Breast epithelium (tissue), 4 donors: Measurements from ENCODE around the gene SHISA5. TPM values are rescaled to one million over a fixed set of nuclear protein-coding genes. Genes with fewer than 3 reads are reported as not detected.

Experiments
- DNase-seq, 2 donors: peaks; one replicate each; pipeline ENCODE4 v3.0.0-alpha.2; 2019; ENCODE audit warnings: low spot score in 2 of 2
- H3K27ac ChIP-seq, 2 donors: fragments of 200-600 bp; sonication (generic) in 1 of 2; one replicate each; pipeline ENCODE4 v1.5.1; 2016 to 2019; ENCODE audit warnings: mild to moderate bottlenecking in 1 of 2
- H3K27me3 ChIP-seq, 2 donors: fragments of 200-600 bp; sonication (generic) in 1 of 2; one replicate each; pipeline versions ENCODE4 v1.5.1 to v1.6.0; 2017 to 2019; ENCODE audit warnings: control low read depth in 1 of 2, mild to moderate bottlenecking in 1 of 2
- H3K36me3 ChIP-seq: fragments of 200-600 bp; one replicate; pipeline ENCODE4 v1.5.1; 2019
- H3K4me1 ChIP-seq, 2 donors: fragments of 200-600 bp; sonication (generic); one replicate each; pipeline ENCODE4 v1.5.1; 2016 to 2019; ENCODE audit warnings: control low read depth in 1 of 2
- H3K4me3 ChIP-seq, 3 donors: fragments of 200-600 bp; sonication (generic); 1 replicate in 2 of 3; 2 replicates in 1 of 3; pipeline ENCODE4 v1.5.1; 2016 to 2019; ENCODE audit warnings: mild to moderate bottlenecking in 3 of 3, moderate library complexity in 2 of 3
- H3K9me3 ChIP-seq, 2 donors: fragments of 200-600 bp; sonication (generic) in 1 of 2; one replicate each; pipeline ENCODE4 v1.5.1; 2016 to 2019; ENCODE audit warnings: control low read depth in 1 of 2
- POLR2A ChIP-seq: fragments of 450-650 bp; IDR thresholded peaks from one replicate; pipeline ENCODE4 v1.6.1; 2016; ENCODE audit warnings: antibody characterized with exemption, mild to moderate bottlenecking, moderate library complexity
- POLR2AphosphoS5 ChIP-seq, 3 donors: sonication (generic); formaldehyde crosslinking; IDR thresholded peaks; one replicate each; pipeline ENCODE4 v1.6.1; 2017; ENCODE audit warnings: antibody characterized with exemption in 3 of 3
- intact Hi-C: fragments of 100-400 bp; cut with DNase I; formaldehyde crosslinking; loops from one replicate; pipeline ENCODE4 v1.15.1; 2023; ENCODE audit warnings: low total_unique reads
- total RNA-seq, 3 donors: library from RNA; depleted of rRNA; stranded (reverse); fragments of >200 nt; gene quantifications; one replicate each; pipeline ENCODE4 v1.1.0, GENCODE V29; 2016
- TF ChIP-seq, protein P1 (sequence below), 3 donors: fragments of 450-650 bp; IDR thresholded peaks; one replicate each; pipeline ENCODE4 v1.5.1; 2016 to 2017; ENCODE audit warnings: antibody characterized with exemption in 3 of 3, mild to moderate bottlenecking in 3 of 3, moderate library complexity in 3 of 3

SHISA5 gene
- total RNA-seq, 3 donors from 2014 or later: 65.6 to 90.1 (median 77.0) TPM

DNA sequence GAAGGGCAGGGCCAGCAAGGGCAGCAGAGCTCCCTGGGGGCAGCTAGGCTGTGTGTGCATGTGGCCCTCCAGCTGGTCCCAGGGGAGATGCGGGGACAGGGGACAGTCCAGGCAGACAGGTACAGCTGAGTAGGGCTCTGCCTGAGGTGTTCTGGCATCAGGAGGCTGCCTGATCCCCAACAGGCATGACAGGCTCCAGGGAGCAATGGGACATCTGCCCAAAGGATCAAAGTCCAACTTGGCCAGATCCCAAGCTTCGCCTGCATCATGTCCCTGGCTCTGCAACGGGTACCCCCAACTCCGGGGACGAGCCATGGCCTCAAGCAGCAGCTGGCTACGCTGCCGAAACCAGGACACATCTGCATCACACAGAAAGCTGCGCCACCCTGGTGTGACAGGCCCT is 35.6 kb downstream of the SHISA5 start:
- Histone ChIP-seq H3K27me3 (no peaks in the 10 kb centered on the region), H3K4me3 (no peak overlapping the region), H3K27ac (peak overlapping the region; percentile 99 to 100), H3K36me3 (no peaks in the 10 kb centered on the region), H3K4me1 (peaks cover 19 to 31% of the 10 kb centered on the region in 2 donors), H3K9me3 (no peaks in the 10 kb centered on the region)
- TF ChIP-seq, protein P1, sequence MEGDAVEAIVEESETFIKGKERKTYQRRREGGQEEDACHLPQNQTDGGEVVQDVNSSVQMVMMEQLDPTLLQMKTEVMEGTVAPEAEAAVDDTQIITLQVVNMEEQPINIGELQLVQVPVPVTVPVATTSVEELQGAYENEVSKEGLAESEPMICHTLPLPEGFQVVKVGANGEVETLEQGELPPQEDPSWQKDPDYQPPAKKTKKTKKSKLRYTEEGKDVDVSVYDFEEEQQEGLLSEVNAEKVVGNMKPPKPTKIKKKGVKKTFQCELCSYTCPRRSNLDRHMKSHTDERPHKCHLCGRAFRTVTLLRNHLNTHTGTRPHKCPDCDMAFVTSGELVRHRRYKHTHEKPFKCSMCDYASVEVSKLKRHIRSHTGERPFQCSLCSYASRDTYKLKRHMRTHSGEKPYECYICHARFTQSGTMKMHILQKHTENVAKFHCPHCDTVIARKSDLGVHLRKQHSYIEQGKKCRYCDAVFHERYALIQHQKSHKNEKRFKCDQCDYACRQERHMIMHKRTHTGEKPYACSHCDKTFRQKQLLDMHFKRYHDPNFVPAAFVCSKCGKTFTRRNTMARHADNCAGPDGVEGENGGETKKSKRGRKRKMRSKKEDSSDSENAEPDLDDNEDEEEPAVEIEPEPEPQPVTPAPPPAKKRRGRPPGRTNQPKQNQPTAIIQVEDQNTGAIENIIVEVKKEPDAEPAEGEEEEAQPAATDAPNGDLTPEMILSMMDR (IDR thresholded peaks at IDR 0.05): no peak
- TF ChIP-seq POLR2A (no peak), POLR2AphosphoS5 (IDR thresholded peaks at IDR 0.05) (no peak)
- no peak for DNase-seq
- intact Hi-C loops: no loop called here

GRCh38 chr3:48467473-48468267 is 36.3 kb downstream of the SHISA5 start:
- no peak for DNase-seq
- Histone ChIP-seq H3K9me3 (no peaks in the 10 kb centered on the region), H3K27me3 (no peaks in the 10 kb centered on the region), H3K27ac (peak overlapping the region; percentile 99 to 100), H3K4me3 (peak overlapping the region; percentile 56 to 72 (median 58)), H3K36me3 (no peaks in the 10 kb centered on the region), H3K4me1 (peaks cover 19 to 31% of the 10 kb centered on the region in 2 donors)
- TF ChIP-seq POLR2AphosphoS5 (IDR thresholded peaks at IDR 0.05): no peak
- TF ChIP-seq, protein P1 (IDR thresholded peaks at IDR 0.05): no peak
- TF ChIP-seq POLR2A: no peak
- intact Hi-C loops: no loop called here

DNA sequence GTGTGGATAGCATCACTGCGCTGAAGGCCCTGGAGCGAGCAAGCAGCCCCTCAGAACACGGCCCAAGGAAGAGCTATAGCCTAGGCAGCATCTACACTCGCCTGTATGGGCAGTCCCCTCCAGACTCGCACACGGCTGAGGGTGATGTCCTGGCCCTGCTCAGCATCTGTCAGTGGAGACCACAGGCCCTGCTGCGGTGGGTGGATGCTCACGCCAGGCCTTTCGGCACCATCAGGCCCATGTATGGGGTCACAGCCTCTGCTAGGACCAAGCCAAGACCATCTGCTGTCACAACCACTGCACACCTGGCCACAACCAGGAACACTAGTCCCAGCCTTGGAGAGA is 36.9 kb downstream of the SHISA5 start:
- TF ChIP-seq POLR2AphosphoS5 (IDR thresholded peaks at IDR 0.05): no peak
- TF ChIP-seq, protein P1 (IDR thresholded peaks at IDR 0.05): no peak
- no peak for TF ChIP-seq POLR2A
- intact Hi-C loops: no loop called here
- Histone ChIP-seq H3K27me3 (no peaks in the 10 kb centered on the region), H3K4me3 (peak overlapping the region; percentile 56 to 72 (median 58)), H3K36me3 (no peaks in the 10 kb centered on the region), H3K4me1 (peaks cover 19 to 31% of the 10 kb centered on the region in 2 donors), H3K27ac (peak overlapping the region; percentile 99 to 100), H3K9me3 (no peaks in the 10 kb centered on the region)
- DNase-seq: no peak

DNA sequence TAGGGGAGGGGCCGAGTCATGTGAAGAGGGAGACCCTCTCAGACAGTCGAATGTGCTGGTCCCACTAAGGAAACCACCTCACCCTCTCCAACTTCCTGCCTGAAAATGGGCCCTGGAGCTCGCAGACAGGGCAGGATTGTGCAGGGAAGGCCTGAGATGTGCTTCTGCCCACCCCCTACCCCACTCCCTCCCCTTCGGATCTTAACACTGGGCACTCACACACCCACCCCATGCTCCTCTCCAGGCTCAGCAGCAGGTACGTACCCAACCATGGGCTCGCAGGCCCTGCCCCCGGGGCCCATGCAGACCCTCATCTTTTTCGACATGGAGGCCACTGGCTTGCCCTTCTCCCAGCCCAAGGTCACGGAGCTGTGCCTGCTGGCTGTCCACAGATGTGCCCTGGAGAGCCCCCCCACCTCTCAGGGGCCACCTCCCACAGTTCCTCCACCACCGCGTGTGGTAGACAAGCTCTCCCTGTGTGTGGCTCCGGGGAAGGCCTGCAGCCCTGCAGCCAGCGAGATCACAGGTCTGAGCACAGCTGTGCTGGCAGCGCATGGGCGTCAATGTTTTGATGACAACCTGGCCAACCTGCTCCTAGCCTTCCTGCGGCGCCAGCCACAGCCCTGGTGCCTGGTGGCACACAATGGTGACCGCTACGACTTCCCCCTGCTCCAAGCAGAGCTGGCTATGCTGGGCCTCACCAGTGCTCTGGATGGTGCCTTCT is 37.4 kb downstream of the SHISA5 start:
- H3K36me3 ChIP-seq: no peaks in the 10 kb centered on the region
- TF ChIP-seq, protein P1 (IDR thresholded peaks at IDR 0.05): no peak
- TF ChIP-seq POLR2AphosphoS5 (IDR thresholded peaks at IDR 0.05): no peak
- no peak for TF ChIP-seq POLR2A
- H3K9me3 ChIP-seq: no peaks in the 10 kb centered on the region
- peaks cover 19 to 31% of the 10 kb centered on the region in 2 donors for H3K4me1 ChIP-seq
- no peak for DNase-seq
- no peaks in the 10 kb centered on the region for H3K27me3 ChIP-seq
- H3K4me3 ChIP-seq: peak overlapping the region; percentile 56 to 72 (median 58)
- peak overlapping the region; percentile 99 to 100 for H3K27ac ChIP-seq
- intact Hi-C loops: no loop called here
